Measurements from ENCODE around the gene PPM1L.

GRCh38 chr3:161020256-161020655 is 264.2 kb downstream of the PPM1L start:
- no peak for TF ChIP-seq CTCF (IDR thresholded peaks at IDR 0.05; ENCODE audit: low read length)
- no peak for TF ChIP-seq EZH2 (IDR thresholded peaks at IDR 0.05; ENCODE audit: borderline replicate concordance, low read length)
